Stimulated activated CD4-positive, alpha-beta T cell treated with anti-CD3 and anti-CD28 coated beads, Interleukin-1b, Interleukin-23, amount 100 ng/mL, for 48 hours (primary cell): ENCODE results near the gene SLC25A41.
"Not testable (repeated sequence)": the region's sequence is repeated elsewhere in the genome, so short reads cannot be mapped to it uniquely, and the experiment has no call there.

ENCODE experiments used
- DNase-seq: peaks from one replicate; pipeline ENCODE4 v3.0.0-alpha.2; 2020

The SLC25A41 gene

DNA sequence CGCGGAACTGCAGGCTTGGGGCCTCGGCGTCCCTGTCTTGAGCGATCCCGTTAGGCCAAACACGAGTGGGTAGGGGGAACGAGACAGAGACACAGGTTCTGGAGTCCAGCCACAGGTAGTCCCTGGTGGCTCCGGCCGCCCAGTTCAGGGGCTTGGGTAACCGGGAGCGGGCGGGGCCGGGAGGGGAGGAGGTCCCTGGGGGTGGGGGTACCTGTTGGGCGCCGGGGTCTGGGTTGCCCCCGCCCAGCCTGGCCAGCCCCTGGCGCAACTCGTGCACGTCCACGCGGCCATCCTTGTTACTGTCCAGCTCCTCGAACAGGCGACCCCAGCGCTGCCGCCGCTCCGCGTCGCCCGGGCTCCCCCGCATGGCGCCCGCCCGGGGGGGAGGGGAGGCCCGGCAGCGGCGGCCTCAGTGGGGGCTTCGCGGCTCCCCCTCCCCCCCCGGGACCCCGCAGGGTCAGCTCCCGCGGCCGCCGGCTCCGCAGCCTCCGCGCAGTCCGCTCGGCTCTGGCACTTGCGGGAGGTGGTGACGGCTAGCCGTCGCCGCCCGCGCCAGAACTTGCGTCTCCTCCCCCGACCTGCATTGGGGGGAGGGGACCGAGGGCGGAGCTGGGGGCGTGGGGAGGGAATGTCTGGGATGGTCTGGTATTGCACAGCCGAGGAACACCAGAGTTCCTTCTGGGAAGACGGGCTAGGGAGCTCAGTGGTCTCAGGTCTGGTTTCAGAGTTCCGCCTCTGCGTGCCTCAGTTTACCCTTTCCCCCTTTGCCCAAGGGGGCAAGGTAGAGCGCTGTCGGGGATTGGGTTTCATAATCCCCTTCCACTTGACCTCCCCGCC is 25.9 kb upstream of the SLC25A41 start, which contains the start of gene SLC25A23:
Gene SLC25A23, minus strand, starts transcription at position 531 of the 837 bp plus-strand sequence. Its CDS starts 164 bp downstream, at position 367.
- DNase-seq = peak; percentile 54

- no peak for DNase-seq
Measured at GRCh38 chr19:6458695-6459261, 25.2 kb upstream of the SLC25A41 start.

GRCh38 chr19:6457958-6458694 is 24.6 kb upstream of the SLC25A41 start:
- DNase-seq = no peak

GRCh38 chr19:6455924-6456323 is 22.4 kb upstream of the SLC25A41 start:
- no peak for DNase-seq

GRCh38 chr19:6453951-6454565 is 20.5 kb upstream of the SLC25A41 start:
- DNase-seq = no peak

DNA sequence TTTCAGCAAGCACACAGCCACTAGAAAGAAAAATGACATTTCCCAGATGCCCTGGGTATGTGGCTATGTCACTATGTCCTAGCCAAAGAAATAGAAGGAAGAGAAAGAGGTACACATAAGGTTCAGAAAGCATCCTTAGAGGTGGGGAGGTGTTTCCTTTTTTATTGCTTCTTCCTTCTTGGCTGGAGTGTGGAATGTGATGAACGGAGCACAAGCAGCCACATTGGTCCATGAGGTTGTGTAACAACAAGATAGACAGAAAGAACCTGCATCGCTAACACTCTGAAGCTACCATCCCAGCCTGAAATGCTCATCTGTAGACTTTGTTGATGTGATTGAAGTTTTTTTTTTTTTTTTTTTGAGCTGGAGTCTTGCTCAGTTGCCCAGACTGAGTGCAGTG is 19.3 kb upstream of the SLC25A41 start:
- no peak for DNase-seq

DNA sequence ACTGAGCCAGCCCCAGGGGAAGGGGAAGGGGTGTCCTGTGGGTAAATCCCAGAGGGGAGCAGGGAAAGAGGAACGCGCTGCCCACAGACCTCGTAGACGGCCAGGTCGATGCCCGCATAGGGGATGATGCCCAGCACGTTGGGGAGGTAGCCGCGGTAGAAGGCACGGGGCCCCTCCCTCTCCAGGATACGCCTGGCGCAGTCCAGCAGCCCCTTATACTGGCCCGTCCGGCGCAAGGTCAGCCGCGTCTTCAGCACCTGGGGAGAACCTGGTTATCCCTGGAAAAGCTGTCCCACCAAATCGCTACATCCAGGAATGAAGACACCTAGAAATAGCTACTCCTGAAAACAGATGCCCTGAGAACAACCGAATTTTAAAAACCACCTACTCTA is 18.7 kb upstream of the SLC25A41 start:
- DNase-seq = no peak

GRCh38 chr19:6451583-6452222 is 18.1 kb upstream of the SLC25A41 start:
- no peak for DNase-seq

- no peak for DNase-seq
Measured at GRCh38 chr19:6450166-6450565, 16.6 kb upstream of the SLC25A41 start.

GRCh38 chr19:6448045-6448444 is 14.5 kb upstream of the SLC25A41 start:
- no peak for DNase-seq

GRCh38 chr19:6446452-6446851 is 12.9 kb upstream of the SLC25A41 start:
- no peak for DNase-seq

DNA sequence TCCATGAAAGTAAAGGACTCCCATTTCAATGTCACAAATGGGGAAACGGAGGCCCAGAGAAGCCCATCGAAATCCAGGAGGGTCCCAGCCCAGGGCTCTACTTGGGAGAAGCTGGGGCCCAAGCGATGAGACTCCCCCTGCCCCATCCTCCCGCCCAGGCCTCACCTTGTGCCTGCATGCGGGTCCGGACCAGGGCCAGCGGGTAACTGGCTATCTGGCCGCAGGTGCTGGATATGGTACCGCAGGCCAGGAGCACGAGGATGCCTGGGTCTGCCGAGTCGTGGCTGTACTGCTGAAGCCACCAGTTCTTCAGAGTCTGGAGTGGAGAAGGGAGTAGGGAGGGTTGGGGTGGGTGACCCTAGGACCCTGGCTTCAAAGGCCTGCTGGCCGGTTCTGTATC is 10.4 kb upstream of the SLC25A41 start:
- DNase-seq = no peak

- DNase-seq = no peak
Measured at GRCh38 chr19:6442087-6442688, 8.6 kb upstream of the SLC25A41 start.

DNA sequence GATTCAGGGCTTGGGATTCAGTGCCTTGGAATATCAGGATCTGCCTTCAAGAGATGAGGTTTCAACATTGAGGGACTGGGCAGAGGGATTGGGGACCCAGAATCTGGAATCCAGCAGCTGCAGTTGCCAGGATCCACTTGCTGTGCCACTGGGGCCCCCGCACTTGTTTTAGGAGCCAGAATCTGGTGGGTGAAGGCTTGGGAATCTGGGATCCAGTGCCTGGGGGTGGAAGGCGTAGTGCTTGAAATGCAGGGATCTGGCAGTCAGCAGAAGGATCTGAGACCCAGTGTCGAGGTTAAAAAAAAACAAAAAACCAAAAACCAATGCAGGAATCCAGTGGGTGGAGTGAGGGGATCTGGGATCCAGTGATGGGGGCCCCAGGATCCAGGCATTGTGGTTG is 7.3 kb upstream of the SLC25A41 start:
- no peak for DNase-seq

GRCh38 chr19:6439743-6440142 is 6.2 kb upstream of the SLC25A41 start:
- DNase-seq = no peak

DNA sequence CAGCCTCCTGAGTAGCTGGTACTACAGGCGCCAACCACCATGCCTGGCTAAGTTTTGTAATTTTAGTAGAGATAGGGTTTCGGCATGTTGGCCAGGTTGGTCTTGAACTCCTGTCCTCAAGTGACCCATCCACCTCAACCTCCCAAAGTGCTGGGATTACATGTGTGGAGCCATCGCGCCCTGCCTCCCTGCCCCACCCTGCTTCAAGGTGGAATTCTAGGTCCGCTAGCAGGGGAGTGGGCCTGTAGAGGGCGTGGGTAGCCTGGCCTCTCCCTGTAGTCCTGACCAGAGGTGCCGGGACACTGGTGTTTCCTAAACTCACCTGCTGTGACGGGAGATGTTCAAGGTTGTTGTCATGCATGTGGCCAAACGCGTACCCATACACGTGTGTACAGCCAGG is 398 bp downstream of the SLC25A41 start:
- no peak for DNase-seq

- DNase-seq = no peak
Measured at GRCh38 chr19:6431891-6432290, 1.7 kb downstream of the SLC25A41 start.

DNA sequence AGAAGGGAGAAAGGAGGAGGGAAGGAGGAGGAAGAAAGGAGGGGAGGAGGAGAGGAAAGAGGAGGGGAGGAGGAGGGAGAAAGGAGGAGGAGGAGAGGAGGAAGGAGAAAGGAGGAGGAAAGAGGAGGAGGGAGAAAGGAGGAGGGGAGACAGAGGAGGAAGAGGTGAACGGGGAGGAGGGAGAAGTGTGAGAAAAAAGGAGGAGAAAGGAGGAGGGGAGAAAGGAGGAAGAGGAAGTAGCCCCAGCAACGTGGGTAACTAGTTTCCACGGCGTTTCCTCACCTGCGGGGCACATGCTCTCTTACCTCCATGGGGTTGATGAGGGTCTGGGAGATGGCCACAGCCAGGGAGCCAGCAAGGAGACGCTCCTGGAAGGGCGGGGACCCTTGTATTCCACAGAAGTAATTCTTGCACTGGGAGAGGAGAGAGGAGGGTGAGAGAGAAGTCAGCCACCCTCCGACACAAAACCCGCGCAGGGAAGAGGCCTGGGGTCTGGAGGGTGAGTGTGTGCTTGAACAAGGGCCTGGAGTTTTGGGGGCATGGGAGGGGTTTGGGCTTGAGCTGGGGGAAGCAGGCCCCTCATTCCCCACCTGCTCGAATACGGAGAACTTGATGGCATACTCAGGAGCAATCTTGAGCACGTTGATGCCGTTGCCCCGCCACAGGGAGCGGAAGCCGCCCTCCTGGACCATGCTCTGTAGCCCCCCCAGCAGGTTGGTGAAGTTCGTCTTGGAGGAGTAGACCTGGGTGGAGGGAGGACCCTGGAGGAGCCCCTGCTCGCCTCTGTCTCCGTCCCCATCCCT is 3.9 kb downstream of the SLC25A41 start:
- no peak for DNase-seq

- not testable (repeated sequence) for DNase-seq
Measured at GRCh38 chr19:6428692-6429418, 4.7 kb downstream of the SLC25A41 start.

DNA sequence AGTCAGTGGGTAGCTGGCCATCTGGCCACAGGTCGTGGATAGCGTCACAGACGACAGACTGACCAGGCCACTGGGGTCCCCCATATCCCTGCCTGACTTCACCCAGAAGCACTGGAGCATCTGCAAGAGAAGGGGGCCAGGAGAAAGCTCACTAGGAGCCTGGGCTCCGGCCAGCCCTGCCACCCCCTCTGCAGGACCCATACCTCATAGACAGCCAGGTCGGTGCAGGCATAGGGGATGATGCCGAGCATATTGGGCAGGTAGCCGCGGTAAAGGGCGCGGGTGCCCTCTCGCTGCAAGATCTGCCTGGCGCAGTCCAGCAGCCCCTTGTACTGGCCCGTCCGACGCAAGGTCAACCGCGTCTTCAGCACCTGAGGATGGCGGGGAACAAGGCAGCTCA is 6.4 kb downstream of the SLC25A41 start:
- no peak for DNase-seq
